CD14-positive monocyte (primary cell): ENCODE measurements around the gene IL19. TPM values are rescaled to one million over a fixed set of nuclear protein-coding genes. Genes with fewer than 3 reads are reported as not detected.
"Not testable (repeated sequence)": the region's sequence is repeated elsewhere in the genome, so short reads cannot be mapped to it uniquely, and the experiment has no call there.

ENCODE experiments used
- DNase-seq, 3 donors: peaks; one replicate each; pipeline ENCODE4 v3.0.0-alpha.2; 2011 to 2022
- H2AFZ ChIP-seq: 2 replicates; pipeline ENCODE4 v1.6.0; 2012; ENCODE audit warnings: mild to moderate bottlenecking, low read depth, low read length, inconsistent platforms; ENCODE audit not compliant: insufficient read depth, poor library complexity, severe bottlenecking
- H3K27ac ChIP-seq, 2 donors: 1 replicate in 1 of 2; 2 replicates in 1 of 2; pipeline ENCODE4 v1.5.1; 2012 to 2013; ENCODE audit warnings: low read length in 2 of 2, control low read depth in 1 of 2, inconsistent platforms in 1 of 2, low read depth in 1 of 2, mild to moderate bottlenecking in 1 of 2
- H3K27me3 ChIP-seq, 2 donors: one replicate each; pipeline versions ENCODE4 v1.6.0 to v1.6.1; 2011 to 2013; ENCODE audit warnings: low read length in 2 of 2; ENCODE audit not compliant: control insufficient read depth in 2 of 2, insufficient read depth in 2 of 2
- H3K36me3 ChIP-seq, 2 donors: replicated peaks in 1 of 2; 1 replicate in 1 of 2; 2 replicates in 1 of 2; pipeline versions ENCODE4 v1.5.1 to v1.6.1; 2012 to 2013; ENCODE audit warnings: low read length in 2 of 2, control low read depth in 1 of 2, inconsistent platforms in 1 of 2, mild to moderate bottlenecking in 1 of 2; ENCODE audit not compliant: insufficient read depth in 2 of 2, control insufficient read depth in 1 of 2
- H3K4me1 ChIP-seq, 2 donors: 1 replicate in 1 of 2; 2 replicates in 1 of 2; pipeline versions ENCODE4 v1.5.1 to v1.6.1; 2012 to 2013; ENCODE audit warnings: low read length in 2 of 2, control low read depth in 1 of 2, inconsistent platforms in 1 of 2, mild to moderate bottlenecking in 1 of 2, moderate library complexity in 1 of 2; ENCODE audit not compliant: insufficient read depth in 2 of 2, control insufficient read depth in 1 of 2
- H3K4me2 ChIP-seq: replicated peaks from 2 replicates; pipeline ENCODE3; 2012; ENCODE audit warnings: low read length, moderate library complexity, mild to moderate bottlenecking; ENCODE audit not compliant: poor library complexity, severe bottlenecking; ENCODE audit errors: extremely low read depth
- H3K4me3 ChIP-seq, 3 experiments: fragments of 200-600 bp in 1 of 3; sonication (generic) in 1 of 3; replicated peaks in 1 of 3; 1 replicate in 2 of 3; 2 replicates in 1 of 3; pipeline ENCODE4 v1.5.1; 2011 to 2013; ENCODE audit warnings: low read length in 3 of 3, mild to moderate bottlenecking in 3 of 3, control low read depth in 2 of 3, low read depth in 2 of 3, inconsistent platforms in 1 of 3, moderate library complexity in 1 of 3
- H3K79me2 ChIP-seq: 2 replicates; pipeline ENCODE4 v1.6.0; 2012; ENCODE audit warnings: mild to moderate bottlenecking, control low read depth, inconsistent platforms, low read length, moderate library complexity; ENCODE audit not compliant: insufficient read depth
- H3K9ac ChIP-seq: 2 replicates; pipeline ENCODE4 v1.6.0; 2017; ENCODE audit warnings: low read length, mild to moderate bottlenecking; ENCODE audit not compliant: insufficient read depth, poor library complexity, severe bottlenecking
- H3K9me3 ChIP-seq, 2 donors: replicated peaks in 1 of 2; 1 replicate in 1 of 2; 2 replicates in 1 of 2; pipeline versions ENCODE4 v1.5.1 to v1.6.1; 2012 to 2013; ENCODE audit warnings: low read length in 2 of 2, control low read depth in 1 of 2; ENCODE audit not compliant: control insufficient read depth in 1 of 2, insufficient read depth in 1 of 2
- H4K20me1 ChIP-seq: 2 replicates; pipeline ENCODE4 v1.6.0; 2012; ENCODE audit warnings: mild to moderate bottlenecking, low read length, control low read depth, moderate library complexity; ENCODE audit not compliant: insufficient read depth
- H3K27ac Mint-ChIP-seq, 7 donors: one replicate each; pipeline ENCODE4 v1.8.0; 2020; ENCODE audit warnings: mild to moderate bottlenecking in 7 of 7, mixed read lengths in 7 of 7, moderate library complexity in 6 of 7, inconsistent platforms in 2 of 7
- H3K27me3 Mint-ChIP-seq, 3 donors: one replicate each; pipeline ENCODE4 v1.8.0; 2021 to 2022; ENCODE audit warnings: low read depth in 3 of 3, mild to moderate bottlenecking in 3 of 3, mixed read lengths in 3 of 3, moderate library complexity in 3 of 3, inconsistent platforms in 1 of 3
- H3K36me3 Mint-ChIP-seq, 2 donors: one replicate each; pipeline ENCODE4 v1.8.0; 2020; ENCODE audit warnings: mixed read lengths in 2 of 2, inconsistent platforms in 1 of 2, mild to moderate bottlenecking in 1 of 2
- H3K4me1 Mint-ChIP-seq: one replicate; pipeline ENCODE4 v1.8.0; 2020; ENCODE audit warnings: mild to moderate bottlenecking, mixed read lengths
- H3K4me3 Mint-ChIP-seq, 2 donors: one replicate each; pipeline ENCODE4 v1.8.0; 2020; ENCODE audit warnings: mild to moderate bottlenecking in 2 of 2, mixed read lengths in 2 of 2, moderate library complexity in 1 of 2
- H3K9me3 Mint-ChIP-seq, 7 donors: one replicate each; pipeline ENCODE4 v1.8.0; 2020 to 2022; ENCODE audit warnings: mixed read lengths in 7 of 7, mild to moderate bottlenecking in 6 of 7, moderate library complexity in 6 of 7, inconsistent platforms in 2 of 7
- CTCF ChIP-seq: fragments of 200-600 bp; IDR thresholded peaks from one replicate; pipeline ENCODE4 v1.8.0; 2022; ENCODE audit warnings: antibody characterized with exemption, mild to moderate bottlenecking
- WGBS: methylation state at CpG from one replicate; pipeline ENCODE4 v1.1.5; 2013; ENCODE audit warnings: missing lambda C conversion rate; ENCODE audit not compliant: insufficient coverage; 5-methylcytosine and 5-hydroxymethylcytosine counted together
- intact Hi-C, 2 donors: fragments of 100-400 bp; cut with micrococcal nuclease; formaldehyde crosslinking; loops; one replicate each; pipeline versions ENCODE4 v1.15.0 to v1.15.1; 2023
- polyA plus RNA-seq, 3 donors: library from polyadenylated mRNA; depleted of rRNA in 1 of 3; unstranded in 2 of 3; stranded (reverse) in 1 of 3; fragments of 300-500 nt in 2 of 3; fragments of >200 nt in 1 of 3; fragmentation: Illumina TruSeq in 2 of 3; gene quantifications; 1 replicate in 2 of 3; 2 replicates in 1 of 3; pipeline ENCODE4 v1.2.3, GENCODE V29; 2012 to 2021

Gene IL19
- polyA plus RNA-seq, 3 donors, result 0.41 TPM; not detected in 2

- Histone ChIP-seq H3K4me2 (peak overlapping the region; percentile 32), H3K4me3 (peak overlapping the region in 1 of 3 experiments; percentile 2), H3K27ac (peak overlapping the region in 1 of 2 donors; percentile 25), H3K36me3 (peaks cover 0 to 14% of the 10 kb centered on the region in 2 donors), H3K4me1 (peaks cover 39 to 52% of the 10 kb centered on the region in 2 donors)
- H3K9ac ChIP-seq, H3K9me3 ChIP-seq, H2AFZ ChIP-seq, H3K79me2 ChIP-seq, H3K27me3 ChIP-seq, H3K9me3 Mint-ChIP-seq, H4K20me1 ChIP-seq: not testable (repeated sequence)
- WGBS, result 14% methylated on average over 1 of the region's 1 CpG
- Mint-ChIP-seq H3K4me1 (peaks cover 50% of the 10 kb centered on the region), H3K36me3 (peaks cover 27 to 31% of the 10 kb centered on the region in 2 donors), H3K27me3 (peaks cover 3 to 23% (median 8%) of the 10 kb centered on the region in 3 donors), H3K27ac (peak overlapping the region in 6 of 7 donors; percentile 39 to 91 (median 82)), H3K4me3 (peak overlapping the region in 1 of 2 donors; percentile 67)
- DNase-seq, result peak in 2 of 3 donors; percentile 25 to 48
- intact Hi-C loops, result loop anchor here (5.0 kb wide), 3 partner anchors 33 to 1117 kb away; no protein-coding TSS in a partner anchor
Measured at GRCh38 chr1:206765771-206766170, 4.8 kb upstream of the IL19 start.

DNA sequence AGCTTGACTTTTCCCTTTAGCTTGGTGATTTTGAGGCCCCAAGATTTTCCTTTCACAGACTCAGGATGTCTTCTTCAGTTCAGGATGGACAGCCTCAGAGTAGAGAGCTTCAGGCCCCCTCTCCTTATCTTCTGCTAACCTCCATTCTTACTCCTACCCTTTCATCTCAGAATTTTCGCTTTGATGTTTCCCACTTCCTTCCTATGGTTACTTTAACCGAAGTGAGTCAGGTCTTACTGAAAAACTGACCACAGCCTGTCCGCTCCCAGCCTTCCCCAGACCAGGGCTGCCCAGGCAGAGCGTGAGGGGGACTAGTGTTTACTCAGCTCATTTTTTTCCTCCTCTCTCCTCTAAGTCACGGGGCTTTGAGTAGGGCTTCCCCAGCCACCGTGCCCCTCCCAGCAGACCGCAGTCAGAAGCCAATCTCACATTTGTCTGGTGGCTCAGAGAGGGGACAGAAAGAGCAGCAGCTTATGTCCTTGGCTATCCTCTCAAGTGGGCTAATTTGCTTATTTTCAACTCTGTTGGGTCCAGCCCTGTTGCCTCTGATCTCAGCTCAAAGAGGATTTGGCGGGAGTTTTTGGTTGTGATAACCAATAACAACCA is 4.2 kb upstream of the IL19 start:
- peak overlapping the region in 1 of 3 experiments; percentile 22 for H3K4me3 ChIP-seq
- intact Hi-C loops, result loop anchor here (5.0 kb wide), 3 partner anchors 34 to 1116 kb away; no protein-coding TSS in a partner anchor
- H3K36me3 ChIP-seq, result peaks cover 0 to 14% of the 10 kb centered on the region in 2 donors
- peaks cover under 1 to 21% (median 10%) of the 10 kb centered on the region in 3 donors for H3K27me3 Mint-ChIP-seq
- peak overlapping the region; percentile 34 to 67 for H3K4me3 Mint-ChIP-seq
- H3K27me3 ChIP-seq, result no peaks in the 10 kb centered on the region
- peak; percentile 88 to 97 (median 95) for DNase-seq
- H3K4me1 Mint-ChIP-seq, result peaks cover 54% of the 10 kb centered on the region
- H3K36me3 Mint-ChIP-seq, result peaks cover 27 to 31% of the 10 kb centered on the region in 2 donors
- TF ChIP-seq CTCF, result no peak
- no peaks in the 10 kb centered on the region for H4K20me1 ChIP-seq
- peaks cover 0 to 3% of the 10 kb centered on the region in 2 donors for H3K9me3 ChIP-seq
- no peak overlapping the region for H3K9ac ChIP-seq
- H2AFZ ChIP-seq, result no peak overlapping the region
- H3K4me1 ChIP-seq, result peaks cover 45 to 57% of the 10 kb centered on the region in 2 donors
- peaks cover 0 to 9% (median 3%) of the 10 kb centered on the region in 7 donors for H3K9me3 Mint-ChIP-seq
- WGBS, result 0% methylated on average over 4 of the region's 8 CpGs
- peak overlapping the region in 1 of 2 donors; percentile 25 for H3K27ac ChIP-seq
- H3K4me2 ChIP-seq, result peak overlapping the region; percentile 32
- H3K27ac Mint-ChIP-seq, result peak overlapping the region; percentile 39 to 91 (median 81)
- H3K79me2 ChIP-seq, result peaks cover 5% of the 10 kb centered on the region
